Muscle layer of duodenum (tissue), 2 donors: ENCODE measurements around the gene RIMS1.
"Not testable (repeated sequence)": the region's sequence is repeated elsewhere in the genome, so short reads cannot be mapped to it uniquely, and the experiment has no call there.

Experiments used
- H3K27ac ChIP-seq: one replicate; pipeline ENCODE4 v1.7.0; 2013; ENCODE audit warnings: mild to moderate bottlenecking, low read length
- H3K27me3 ChIP-seq: one replicate; pipeline ENCODE4 v1.7.0; 2013; ENCODE audit warnings: low read depth, mild to moderate bottlenecking, control low read depth, low read length
- H3K36me3 ChIP-seq, 2 donors: one replicate each; pipeline ENCODE4 v1.7.0; 2013; ENCODE audit warnings: low read length in 2 of 2, control low read depth in 1 of 2, mild to moderate bottlenecking in 1 of 2; ENCODE audit not compliant: insufficient read depth in 2 of 2, control insufficient read depth in 1 of 2
- H3K4me1 ChIP-seq, 2 donors: one replicate each; pipeline ENCODE4 v1.7.0; 2013; ENCODE audit warnings: low read length in 2 of 2, mild to moderate bottlenecking in 2 of 2, control low read depth in 1 of 2, moderate library complexity in 1 of 2; ENCODE audit not compliant: insufficient read depth in 2 of 2, control insufficient read depth in 1 of 2
- H3K4me3 ChIP-seq, 2 donors: one replicate each; pipeline ENCODE4 v1.7.0; 2013; ENCODE audit warnings: low read length in 2 of 2, low read depth in 1 of 2, mild to moderate bottlenecking in 1 of 2
- H3K9me3 ChIP-seq, 2 donors: one replicate each; pipeline ENCODE4 v1.7.0; 2013; ENCODE audit warnings: low read length in 2 of 2, control low read depth in 1 of 2, mild to moderate bottlenecking in 1 of 2; ENCODE audit not compliant: control insufficient read depth in 1 of 2
- donor health status: healthy.

The RIMS1 gene

GRCh38 chr6:71994705-71995271, 108.4 kb downstream of the RIMS1 start:
- Histone ChIP-seq H3K4me1 (no peaks in the 10 kb centered on the region), H3K9me3 (no peaks in the 10 kb centered on the region)

GRCh38 chr6:71997341-71997740, 111.0 kb downstream of the RIMS1 start:
- no peaks in the 10 kb centered on the region for H3K36me3 ChIP-seq
- H3K4me1 ChIP-seq: no peaks in the 10 kb centered on the region
- no peak overlapping the region for H3K27ac ChIP-seq
- H3K4me3 ChIP-seq: no peak overlapping the region
- H3K9me3 ChIP-seq: no peaks in the 10 kb centered on the region
- no peaks in the 10 kb centered on the region for H3K27me3 ChIP-seq

More at GRCh38 chr6:71994705-71995271, 108.4 kb downstream of the RIMS1 start:
- Histone ChIP-seq H3K36me3 (no peaks in the 10 kb centered on the region), H3K27ac (no peak overlapping the region), H3K4me3 (no peak overlapping the region), H3K27me3 (no peaks in the 10 kb centered on the region)

GRCh38 chr6:72002415-72002814, 116.1 kb downstream of the RIMS1 start:
- H3K27me3 ChIP-seq: no peaks in the 10 kb centered on the region
- no peaks in the 10 kb centered on the region for H3K4me1 ChIP-seq
- no peak overlapping the region for H3K4me3 ChIP-seq
- no peak overlapping the region for H3K27ac ChIP-seq
- H3K36me3 ChIP-seq: no peaks in the 10 kb centered on the region
- H3K9me3 ChIP-seq: peaks cover 4 to 11% of the 10 kb centered on the region in 2 donors

GRCh38 chr6:72006591-72006990, 120.2 kb downstream of the RIMS1 start:
- not testable (repeated sequence) for H3K27me3 ChIP-seq, H3K4me1 ChIP-seq, H3K4me3 ChIP-seq, H3K27ac ChIP-seq, H3K36me3 ChIP-seq
- peaks cover 4 to 11% of the 10 kb centered on the region in 2 donors for H3K9me3 ChIP-seq

- Histone ChIP-seq H3K4me1 (no peaks in the 10 kb centered on the region), H3K27ac (no peak overlapping the region), H3K4me3 (no peak overlapping the region), H3K27me3 (no peaks in the 10 kb centered on the region), H3K9me3 (no peaks in the 10 kb centered on the region), H3K36me3 (no peaks in the 10 kb centered on the region)
These were observed 136.5 kb downstream of the RIMS1 start for GRCh38 chr6:72022830-72023229.

- no peak overlapping the region for H3K4me3 ChIP-seq
These were observed 145.1 kb downstream of the RIMS1 start for GRCh38 chr6:72031471-72031870.

GRCh38 chr6:72032086-72032485, 145.7 kb downstream of the RIMS1 start:
- H3K9me3 ChIP-seq: no peaks in the 10 kb centered on the region
- no peaks in the 10 kb centered on the region for H3K27me3 ChIP-seq
- no peak overlapping the region for H3K4me3 ChIP-seq
- H3K36me3 ChIP-seq: no peaks in the 10 kb centered on the region
- H3K4me1 ChIP-seq: no peaks in the 10 kb centered on the region
- no peak overlapping the region for H3K27ac ChIP-seq

More at GRCh38 chr6:72031471-72031870, 145.1 kb downstream of the RIMS1 start:
- Histone ChIP-seq H3K9me3 (no peaks in the 10 kb centered on the region), H3K27ac (no peak overlapping the region), H3K36me3 (no peaks in the 10 kb centered on the region), H3K4me1 (no peaks in the 10 kb centered on the region), H3K27me3 (no peaks in the 10 kb centered on the region)

GRCh38 chr6:72035486-72035885, 149.1 kb downstream of the RIMS1 start:
- H3K4me3 ChIP-seq: no peak overlapping the region
- no peaks in the 10 kb centered on the region for H3K36me3 ChIP-seq
- H3K27me3 ChIP-seq: no peaks in the 10 kb centered on the region
- no peaks in the 10 kb centered on the region for H3K9me3 ChIP-seq
- no peak overlapping the region for H3K27ac ChIP-seq
- H3K4me1 ChIP-seq: no peaks in the 10 kb centered on the region

- Histone ChIP-seq H3K27ac (no peak overlapping the region), H3K4me1 (no peaks in the 10 kb centered on the region), H3K4me3 (no peak overlapping the region), H3K36me3 (no peaks in the 10 kb centered on the region), H3K9me3 (no peaks in the 10 kb centered on the region), H3K27me3 (no peaks in the 10 kb centered on the region)
These were observed 149.6 kb downstream of the RIMS1 start for GRCh38 chr6:72035966-72036365.

GRCh38 chr6:72037006-72037405, 150.7 kb downstream of the RIMS1 start:
- no peaks in the 10 kb centered on the region for H3K27me3 ChIP-seq
- no peaks in the 10 kb centered on the region for H3K4me1 ChIP-seq
- H3K27ac ChIP-seq: no peak overlapping the region
- no peaks in the 10 kb centered on the region for H3K9me3 ChIP-seq
- no peak overlapping the region for H3K4me3 ChIP-seq
- no peaks in the 10 kb centered on the region for H3K36me3 ChIP-seq

GRCh38 chr6:72040111-72040510, 153.8 kb downstream of the RIMS1 start:
- H3K27ac ChIP-seq: no peak overlapping the region
- H3K36me3 ChIP-seq: no peaks in the 10 kb centered on the region
- no peaks in the 10 kb centered on the region for H3K27me3 ChIP-seq
- H3K4me1 ChIP-seq: no peaks in the 10 kb centered on the region
- H3K4me3 ChIP-seq: no peak overlapping the region
- no peaks in the 10 kb centered on the region for H3K9me3 ChIP-seq

- H3K4me3 ChIP-seq: no peak overlapping the region
- H3K27ac ChIP-seq: no peak overlapping the region
- H3K27me3 ChIP-seq: no peaks in the 10 kb centered on the region
- H3K36me3 ChIP-seq: no peaks in the 10 kb centered on the region
- H3K9me3 ChIP-seq: no peaks in the 10 kb centered on the region
- H3K4me1 ChIP-seq: no peaks in the 10 kb centered on the region
These were observed 155.7 kb downstream of the RIMS1 start for GRCh38 chr6:72042088-72042487.
